ENCODE measurements around the gene CAMK1D. TPM values are rescaled to one million over a fixed set of nuclear protein-coding genes. Genes with fewer than 3 reads are reported as not detected.

CAMK1D gene
- total and polyA plus RNA-seq, 8 donors = 1.4 to 26.9 (median 3.9) TPM

GRCh38 chr10:12350167-12350872 lies 973 bp downstream of the CAMK1D start:
- peak overlapping the region; percentile 75 to 84 (median 80) for H3K4me3 ChIP-seq
- peak in 1 of 2 donors; percentile 77 for DNase-seq
- H3K27ac ChIP-seq = peak overlapping the region; percentile 47 to 95 (median 88)
- TF ChIP-seq POLR2A (IDR thresholded peaks at IDR 0.05) = no peak
- no peak for TF ChIP-seq POLR2AphosphoS5 (IDR thresholded peaks at IDR 0.05)
- no peak for TF ChIP-seq EP300 (IDR thresholded peaks at IDR 0.05)
- TF ChIP-seq CTCF (IDR thresholded peaks at IDR 0.05) = no peak
- no peaks in the 10 kb centered on the region for H3K9me3 ChIP-seq
- intact Hi-C loops (cut with DNase I; ENCODE audit: low total_unique reads) = no loop called here
- WGBS, 5 donors = 0 to 3% (median 1%) methylated on average over 21 to 47 of the region's 47 CpGs
- peaks cover 12 to 35% (median 29%) of the 10 kb centered on the region in 4 donors for H3K4me1 ChIP-seq
- peaks cover 0 to 36% (median 9%) of the 10 kb centered on the region in 3 donors for H3K27me3 ChIP-seq
- no peaks in the 10 kb centered on the region for H3K36me3 ChIP-seq

- H3K4me3 ChIP-seq = peak overlapping the region; percentile 75 to 84 (median 80)
Measured at GRCh38 chr10:12350925-12351324, 1.6 kb downstream of the CAMK1D start.

GRCh38 chr10:12351447-12351846 lies 2.1 kb downstream of the CAMK1D start:
- Histone ChIP-seq H3K4me3 (peak overlapping the region in 1 of 4 donors; percentile 84), H3K9me3 (no peaks in the 10 kb centered on the region), H3K27ac (peak overlapping the region in 1 of 5 donors; percentile 95), H3K27me3 (peaks cover 0 to 42% (median 9%) of the 10 kb centered on the region in 3 donors), H3K36me3 (no peaks in the 10 kb centered on the region), H3K4me1 (peaks cover 12 to 35% (median 29%) of the 10 kb centered on the region in 4 donors)
- WGBS, 5 donors = 47 to 64% (median 56%) methylated on average over 3 to 8 of the region's 8 CpGs
- TF ChIP-seq EP300 (IDR thresholded peaks at IDR 0.05) (no peak), POLR2A (IDR thresholded peaks at IDR 0.05) (no peak), POLR2AphosphoS5 (IDR thresholded peaks at IDR 0.05) (no peak), CTCF (IDR thresholded peaks at IDR 0.05) (no peak)
- intact Hi-C loops (cut with DNase I; ENCODE audit: low total_unique reads) = no loop called here
- no peak for DNase-seq

More at GRCh38 chr10:12350925-12351324, 1.6 kb downstream of the CAMK1D start:
- Histone ChIP-seq H3K4me1 (peaks cover 12 to 35% (median 29%) of the 10 kb centered on the region in 4 donors), H3K36me3 (no peaks in the 10 kb centered on the region), H3K27ac (peak overlapping the region in 3 of 5 donors; percentile 70 to 95 (median 95)), H3K27me3 (peaks cover 0 to 38% (median 9%) of the 10 kb centered on the region in 3 donors), H3K9me3 (no peaks in the 10 kb centered on the region)
- TF ChIP-seq CTCF (IDR thresholded peaks at IDR 0.05) (no peak), EP300 (IDR thresholded peaks at IDR 0.05) (no peak), POLR2AphosphoS5 (IDR thresholded peaks at IDR 0.05) (no peak), POLR2A (IDR thresholded peaks at IDR 0.05) (no peak)
- no peak for DNase-seq
- intact Hi-C loops (cut with DNase I; ENCODE audit: low total_unique reads) = no loop called here
- WGBS, 5 donors = 12 to 30% (median 20%) methylated on average over 9 of the region's 9 CpGs

- Histone ChIP-seq H3K9me3 (no peaks in the 10 kb centered on the region), H3K4me1 (peaks cover 12 to 35% (median 31%) of the 10 kb centered on the region in 4 donors), H3K36me3 (no peaks in the 10 kb centered on the region), H3K27ac (peak overlapping the region in 1 of 5 donors; percentile 95), H3K27me3 (peaks cover 0 to 42% (median 9%) of the 10 kb centered on the region in 3 donors), H3K4me3 (no peak overlapping the region)
- no peak for TF ChIP-seq CTCF (IDR thresholded peaks at IDR 0.05)
- no peak for TF ChIP-seq EP300 (IDR thresholded peaks at IDR 0.05)
- no peak for TF ChIP-seq POLR2AphosphoS5 (IDR thresholded peaks at IDR 0.05)
- no peak for TF ChIP-seq POLR2A (IDR thresholded peaks at IDR 0.05)
- no peak for DNase-seq
- intact Hi-C loops (cut with DNase I; ENCODE audit: low total_unique reads) = no loop called here
- 47 to 95% (median 72%) methylated on average over 2 of the region's 2 CpGs for WGBS, 5 donors
Measured at GRCh38 chr10:12351889-12352288, 2.5 kb downstream of the CAMK1D start.

Data from stomach (tissue), 9 donors.